Limb (tissue), 2 donors: Measurements from ENCODE around the gene GJA1.

Experiments used
- DNase-seq, 2 donors: peaks; one replicate each; pipeline ENCODE4 v3.0.0-alpha.2; 2016; ENCODE audit errors: extremely low spot score in 2 of 2

GJA1 gene

GRCh38 chr6:121482751-121483150 is 47.3 kb downstream of the GJA1 start:
- no peak for DNase-seq

- DNase-seq = no peak
Observed at GRCh38 chr6:121485359-121485811, 49.9 kb downstream of the GJA1 start.

DNA sequence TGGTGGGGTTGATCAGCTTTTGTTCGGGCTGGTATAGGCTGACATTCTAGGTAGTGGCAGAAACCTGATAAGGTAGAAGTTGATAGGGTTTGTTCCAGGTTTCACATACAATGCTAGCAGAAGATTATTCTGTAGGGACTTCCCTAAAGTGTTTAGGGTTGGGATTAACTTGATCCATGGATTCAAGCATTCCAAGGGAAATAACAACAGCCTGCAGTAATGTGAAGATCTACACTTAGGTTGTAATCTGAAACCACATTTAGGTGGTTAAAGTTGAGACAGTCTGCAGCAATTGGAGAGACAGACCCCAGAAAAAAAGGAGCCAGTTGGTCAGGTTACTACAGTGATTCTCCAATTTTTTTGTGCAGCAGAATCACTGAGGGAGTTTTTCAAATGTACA is 56.1 kb downstream of the GJA1 start:
- no peak for DNase-seq

GRCh38 chr6:121492536-121492935 is 57.1 kb downstream of the GJA1 start:
- no peak for DNase-seq

DNA sequence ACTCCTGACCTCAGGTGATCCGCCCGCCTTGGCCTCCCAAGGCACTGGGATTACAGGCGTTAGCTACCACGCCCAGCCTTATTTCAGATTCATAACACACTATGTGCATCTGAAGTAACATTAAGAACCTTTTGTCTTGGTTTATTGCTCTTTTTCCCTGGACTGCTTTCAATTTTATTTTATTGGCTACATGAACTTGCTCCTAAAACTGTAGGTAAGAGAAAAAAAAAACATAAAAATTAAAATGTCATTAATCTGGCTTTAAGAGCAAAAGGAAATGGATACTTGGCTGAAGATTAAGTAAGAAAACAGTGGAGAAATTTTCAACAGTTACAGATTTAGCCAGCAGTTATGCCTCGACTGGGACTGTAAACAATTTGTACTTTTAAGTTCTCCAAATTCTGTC is 62.5 kb downstream of the GJA1 start:
- DNase-seq = no peak

DNA sequence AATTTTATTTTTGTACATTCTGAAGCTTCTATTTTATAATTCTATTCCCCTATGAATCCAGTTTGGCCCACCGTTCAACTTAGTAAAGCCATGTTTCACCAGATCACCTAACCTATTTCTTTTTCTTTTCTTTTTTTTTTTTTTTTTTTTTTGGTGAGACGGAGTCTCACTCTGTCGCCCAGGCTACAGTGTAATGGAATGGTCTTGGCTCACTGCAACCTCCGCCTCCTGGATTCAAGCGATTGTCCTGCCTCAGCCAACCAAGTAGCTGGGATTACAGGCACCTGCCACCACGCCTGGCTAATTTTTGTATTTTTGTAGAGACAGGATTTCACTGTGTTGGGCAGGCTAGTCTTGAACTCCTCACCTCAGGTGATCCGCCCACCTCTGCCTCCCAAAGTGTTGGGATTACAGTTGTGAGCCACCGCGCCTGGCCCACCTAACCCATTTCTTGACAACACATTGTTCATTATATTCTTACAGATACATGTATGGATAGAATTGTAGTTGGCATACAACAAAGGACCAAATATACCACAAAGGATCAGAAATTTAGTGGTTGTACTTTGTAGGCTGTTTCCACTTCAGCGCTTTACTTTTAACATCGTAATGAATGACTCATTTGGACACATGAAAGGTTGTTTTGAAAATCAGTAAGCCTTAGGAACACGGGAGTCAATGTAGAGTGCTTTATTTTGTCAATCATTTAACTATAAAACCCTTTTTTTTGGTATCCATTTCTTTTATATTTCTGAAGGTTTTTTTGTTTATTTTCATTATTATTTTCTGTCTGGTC is 63.2 kb downstream of the GJA1 start:
- no peak for DNase-seq
